Measurements from ENCODE around the gene LIMS2. TPM values are rescaled to one million over a fixed set of nuclear protein-coding genes. Genes with fewer than 3 reads are reported as not detected.

LIMS2 gene
- total and polyA plus RNA-seq, 2 of the 8 experiments (the other 6 are each of a cell fraction or from before 2014, with no cell fraction given), result 3.3 to 4.8 TPM

DNA sequence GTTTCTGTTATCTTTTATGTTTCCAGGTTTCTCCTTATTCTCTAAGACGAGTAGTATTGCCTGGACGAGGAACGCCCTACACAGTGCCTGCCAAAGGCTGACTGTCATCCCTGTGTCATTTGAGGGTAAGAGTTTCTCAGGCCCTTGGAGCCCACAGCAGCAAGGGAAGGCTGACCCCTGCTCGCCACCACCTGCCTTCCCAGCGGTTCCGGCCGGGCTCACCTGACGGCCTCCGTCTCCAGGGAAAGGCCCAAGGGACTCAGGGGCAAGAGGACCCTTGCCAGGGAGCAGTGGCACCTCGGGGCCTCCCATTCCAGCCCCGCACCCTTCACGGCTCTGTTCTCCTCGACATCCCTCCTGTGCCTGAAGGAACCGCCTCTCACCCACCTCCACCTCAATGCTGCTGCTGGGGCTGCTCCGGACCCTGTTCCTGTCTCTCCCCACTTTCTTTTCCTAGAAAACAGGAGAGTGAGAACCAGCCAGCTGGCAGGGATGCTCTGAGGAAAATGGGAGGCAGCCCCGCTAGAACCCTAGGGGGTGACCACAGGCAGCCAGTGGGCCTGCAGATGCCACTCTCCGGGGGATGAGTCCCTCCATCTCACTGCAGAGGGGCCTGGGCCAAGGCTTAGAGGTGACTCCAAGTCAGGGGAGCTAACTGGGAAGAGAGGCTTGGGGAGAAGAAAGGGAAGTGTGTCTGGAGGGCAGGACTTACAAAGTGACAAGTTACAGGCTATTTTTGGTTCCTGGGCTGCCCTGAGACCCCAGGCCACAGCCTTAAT is 1.9 kb downstream of the LIMS2 start (continued):
- TF ChIP-seq, protein P1, sequence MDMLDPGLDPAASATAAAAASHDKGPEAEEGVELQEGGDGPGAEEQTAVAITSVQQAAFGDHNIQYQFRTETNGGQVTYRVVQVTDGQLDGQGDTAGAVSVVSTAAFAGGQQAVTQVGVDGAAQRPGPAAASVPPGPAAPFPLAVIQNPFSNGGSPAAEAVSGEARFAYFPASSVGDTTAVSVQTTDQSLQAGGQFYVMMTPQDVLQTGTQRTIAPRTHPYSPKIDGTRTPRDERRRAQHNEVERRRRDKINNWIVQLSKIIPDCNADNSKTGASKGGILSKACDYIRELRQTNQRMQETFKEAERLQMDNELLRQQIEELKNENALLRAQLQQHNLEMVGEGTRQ (IDR thresholded peaks at IDR 0.05; ENCODE audit: low read length), result no peak
- no peak for TF ChIP-seq GABPA (IDR thresholded peaks at IDR 0.05; ENCODE audit: borderline replicate concordance, insufficient read depth, low read length)
- no peak for TF ChIP-seq EP300 (IDR thresholded peaks at IDR 0.05; ENCODE audit: borderline replicate concordance in 1 of 2, low read depth in 2 of 2, low read length in 2 of 2)
- TF ChIP-seq, protein P2, sequence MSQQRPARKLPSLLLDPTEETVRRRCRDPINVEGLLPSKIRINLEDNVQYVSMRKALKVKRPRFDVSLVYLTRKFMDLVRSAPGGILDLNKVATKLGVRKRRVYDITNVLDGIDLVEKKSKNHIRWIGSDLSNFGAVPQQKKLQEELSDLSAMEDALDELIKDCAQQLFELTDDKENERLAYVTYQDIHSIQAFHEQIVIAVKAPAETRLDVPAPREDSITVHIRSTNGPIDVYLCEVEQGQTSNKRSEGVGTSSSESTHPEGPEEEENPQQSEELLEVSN (IDR thresholded peaks at IDR 0.05), result no peak
